Liver (tissue), 9 donors: ENCODE measurements around the gene DNAAF1. TPM values are rescaled to one million over a fixed set of nuclear protein-coding genes. Genes with fewer than 3 reads are reported as not detected.

Source experiments
- DNase-seq: peaks from one replicate; pipeline ENCODE4 v3.0.0-alpha.2; 2017; ENCODE audit warnings: low spot score
- H3K27ac ChIP-seq, 2 donors: one replicate each; pipeline ENCODE4 v1.7.0; 2013; ENCODE audit warnings: inconsistent platforms in 2 of 2, low read length in 2 of 2, control low read depth in 1 of 2, low read depth in 1 of 2, mild to moderate bottlenecking in 1 of 2
- H3K27me3 ChIP-seq, 4 donors: one replicate each; pipeline versions ENCODE4 v1.6.1 to v1.7.0; 2013; ENCODE audit warnings: low read length in 3 of 4, inconsistent platforms in 1 of 4, mild to moderate bottlenecking in 1 of 4, moderate library complexity in 1 of 4; ENCODE audit not compliant: control insufficient read depth in 4 of 4, insufficient read depth in 4 of 4
- H3K36me3 ChIP-seq, 4 donors: one replicate each; pipeline versions ENCODE4 v1.6.1 to v1.7.0; 2013; ENCODE audit warnings: low read length in 3 of 4, mild to moderate bottlenecking in 3 of 4, low read depth in 1 of 4, moderate library complexity in 1 of 4; ENCODE audit not compliant: control insufficient read depth in 4 of 4, insufficient read depth in 3 of 4
- H3K4me1 ChIP-seq, 4 donors: one replicate each; pipeline versions ENCODE4 v1.6.1 to v1.7.0; 2013; ENCODE audit warnings: low read length in 3 of 4, mild to moderate bottlenecking in 3 of 4, moderate library complexity in 1 of 4; ENCODE audit not compliant: control insufficient read depth in 4 of 4, insufficient read depth in 4 of 4
- H3K4me3 ChIP-seq, 3 donors: one replicate each; pipeline versions ENCODE4 v1.6.1 to v1.7.0; 2013; ENCODE audit warnings: low read length in 3 of 3, control low read depth in 1 of 3, low read depth in 1 of 3, mild to moderate bottlenecking in 1 of 3
- H3K9ac ChIP-seq, 2 donors: one replicate each; pipeline ENCODE4 v1.7.0; 2013; ENCODE audit warnings: low read length in 2 of 2, mild to moderate bottlenecking in 2 of 2, moderate library complexity in 2 of 2, control low read depth in 1 of 2, low read depth in 1 of 2
- H3K9me3 ChIP-seq, 4 donors: one replicate each; pipeline versions ENCODE4 v1.6.1 to v1.7.0; 2013; ENCODE audit warnings: low read length in 3 of 4; ENCODE audit not compliant: control insufficient read depth in 4 of 4
- ATF3 ChIP-seq: IDR thresholded peaks from 2 replicates; pipeline ENCODE4 v1.6.1; 2016; ENCODE audit warnings: antibody characterized with exemption
- CTCF ChIP-seq: fragments of 150-350 bp; IDR thresholded peaks from 2 replicates; pipeline ENCODE4 v1.5.1; 2017; ENCODE audit warnings: improper control_type of control experiment, low read depth, low read length; ENCODE audit not compliant: missing input control
- EGR1 ChIP-seq, 2 donors: IDR thresholded peaks; 2 replicates each; pipeline ENCODE4 v1.6.1; 2016 to 2018; ENCODE audit warnings: antibody characterized with exemption in 2 of 2, low read depth in 2 of 2
- FOXA1 ChIP-seq: IDR thresholded peaks from 2 replicates; pipeline ENCODE4 v1.6.1; 2016; ENCODE audit warnings: antibody characterized with exemption
- FOXA2 ChIP-seq: IDR thresholded peaks from 2 replicates; pipeline ENCODE4 v1.6.1; 2016; ENCODE audit warnings: antibody characterized with exemption
- GABPA ChIP-seq, 2 donors: IDR thresholded peaks in 1 of 2; conservative IDR thresholded peaks in 1 of 2; 2 replicates each; pipeline ENCODE4 v1.6.1; 2016; ENCODE audit warnings: antibody characterized with exemption in 2 of 2, mild to moderate bottlenecking in 1 of 2, moderate library complexity in 1 of 2
- HNF4G ChIP-seq: IDR thresholded peaks from 2 replicates; pipeline ENCODE4 v1.6.1; 2016; ENCODE audit warnings: antibody characterized with exemption
- JUND ChIP-seq, 2 donors: IDR thresholded peaks; 2 replicates each; pipeline ENCODE4 v1.6.1; 2016; ENCODE audit warnings: antibody characterized with exemption in 2 of 2
- NR2F2 ChIP-seq: IDR thresholded peaks from 2 replicates; pipeline ENCODE4 v1.6.1; 2016; ENCODE audit warnings: antibody characterized with exemption
- RAD21 ChIP-seq, 2 donors: IDR thresholded peaks; 2 replicates each; pipeline ENCODE4 v1.6.1; 2016; ENCODE audit warnings: antibody characterized with exemption in 2 of 2, mild to moderate bottlenecking in 2 of 2
- RXRA ChIP-seq, 2 donors: IDR thresholded peaks; 2 replicates each; pipeline ENCODE4 v1.6.1; 2017 to 2018; ENCODE audit warnings: antibody characterized with exemption in 2 of 2, mild to moderate bottlenecking in 1 of 2
- SP1 ChIP-seq: IDR thresholded peaks from 2 replicates; pipeline ENCODE4 v1.6.1; 2018; ENCODE audit warnings: antibody characterized with exemption, mild to moderate bottlenecking
- TAF1 ChIP-seq: conservative IDR thresholded peaks from 2 replicates; pipeline ENCODE4 v1.6.1; 2016; ENCODE audit warnings: antibody characterized with exemption, mild to moderate bottlenecking
- YY1 ChIP-seq: IDR thresholded peaks from 2 replicates; pipeline ENCODE4 v1.6.1; 2016; ENCODE audit warnings: antibody characterized with exemption, mild to moderate bottlenecking
- WGBS: extraction: QIAGEN DNeasy Blood & Tissue Kit; methylation state at CpG from one replicate; pipeline ENCODE4 v1.1.7; 2013; 5-methylcytosine and 5-hydroxymethylcytosine counted together
- polyA plus RNA-seq, 2 donors: library from polyadenylated mRNA; stranded (reverse) in 1 of 2; unstranded in 1 of 2; fragments of 200-250 nt in 1 of 2; fragments of >200 nt in 1 of 2; fragmentation: Nextera tagmentation in 1 of 2; extraction: Ambion mirVana in 1 of 2; gene quantifications; one replicate each; pipeline versions ENCODE4 v1.2.1 to v1.2.3, GENCODE V29; 2013 to 2015
- total RNA-seq, 2 donors: library from RNA; depleted of rRNA; stranded (reverse); fragments of >200 nt; gene quantifications; one replicate each; pipeline ENCODE4 v1.2.3, GENCODE V29; 2014
- TF ChIP-seq, protein P1 (sequence below): IDR thresholded peaks from 2 replicates; pipeline ENCODE4 v1.6.1; 2016; ENCODE audit warnings: antibody characterized with exemption, mild to moderate bottlenecking
- TF ChIP-seq, protein P2 (sequence below): IDR thresholded peaks from 2 replicates; pipeline ENCODE4 v1.6.1; 2016; ENCODE audit warnings: antibody characterized with exemption
- donor health status: healthy.
- donor health status: healthy.
- donor health status: healthy.
- donor health status: healthy.
- donor health status: healthy.

The DNAAF1 gene
- total and polyA plus RNA-seq, 4 donors: under 0.01 to 0.08 (median 0.06) TPM; not detected in 1

- 83% methylated on average over 6 of the region's 6 CpGs for WGBS
- Histone ChIP-seq H3K4me3 (no peak overlapping the region), H3K27me3 (peaks cover 0 to 13% (median 0%) of the 10 kb centered on the region in 4 donors), H3K27ac (no peak overlapping the region), H3K9ac (no peak overlapping the region), H3K4me1 (no peaks in the 10 kb centered on the region), H3K9me3 (no peaks in the 10 kb centered on the region), H3K36me3 (no peaks in the 10 kb centered on the region)
- DNase-seq: no peak
- TF ChIP-seq JUND (IDR thresholded peaks at IDR 0.05) (no peak), RXRA (IDR thresholded peaks at IDR 0.05) (no peak), YY1 (no peak), GABPA (IDR thresholded peaks at IDR 0.05 in 1 of 2, conservative IDR thresholded peaks at IDR 0.05 in 1 of 2) (no peak), RAD21 (IDR thresholded peaks at IDR 0.05) (no peak), ATF3 (no peak), TAF1 (no peak), FOXA1 (no peak), HNF4G (no peak), EGR1 (IDR thresholded peaks at IDR 0.05; ENCODE audit: low read depth in 2 of 2) (no peak), SP1 (no peak), FOXA2 (no peak), CTCF (no peak), NR2F2 (no peak)
- TF ChIP-seq, protein P1, sequence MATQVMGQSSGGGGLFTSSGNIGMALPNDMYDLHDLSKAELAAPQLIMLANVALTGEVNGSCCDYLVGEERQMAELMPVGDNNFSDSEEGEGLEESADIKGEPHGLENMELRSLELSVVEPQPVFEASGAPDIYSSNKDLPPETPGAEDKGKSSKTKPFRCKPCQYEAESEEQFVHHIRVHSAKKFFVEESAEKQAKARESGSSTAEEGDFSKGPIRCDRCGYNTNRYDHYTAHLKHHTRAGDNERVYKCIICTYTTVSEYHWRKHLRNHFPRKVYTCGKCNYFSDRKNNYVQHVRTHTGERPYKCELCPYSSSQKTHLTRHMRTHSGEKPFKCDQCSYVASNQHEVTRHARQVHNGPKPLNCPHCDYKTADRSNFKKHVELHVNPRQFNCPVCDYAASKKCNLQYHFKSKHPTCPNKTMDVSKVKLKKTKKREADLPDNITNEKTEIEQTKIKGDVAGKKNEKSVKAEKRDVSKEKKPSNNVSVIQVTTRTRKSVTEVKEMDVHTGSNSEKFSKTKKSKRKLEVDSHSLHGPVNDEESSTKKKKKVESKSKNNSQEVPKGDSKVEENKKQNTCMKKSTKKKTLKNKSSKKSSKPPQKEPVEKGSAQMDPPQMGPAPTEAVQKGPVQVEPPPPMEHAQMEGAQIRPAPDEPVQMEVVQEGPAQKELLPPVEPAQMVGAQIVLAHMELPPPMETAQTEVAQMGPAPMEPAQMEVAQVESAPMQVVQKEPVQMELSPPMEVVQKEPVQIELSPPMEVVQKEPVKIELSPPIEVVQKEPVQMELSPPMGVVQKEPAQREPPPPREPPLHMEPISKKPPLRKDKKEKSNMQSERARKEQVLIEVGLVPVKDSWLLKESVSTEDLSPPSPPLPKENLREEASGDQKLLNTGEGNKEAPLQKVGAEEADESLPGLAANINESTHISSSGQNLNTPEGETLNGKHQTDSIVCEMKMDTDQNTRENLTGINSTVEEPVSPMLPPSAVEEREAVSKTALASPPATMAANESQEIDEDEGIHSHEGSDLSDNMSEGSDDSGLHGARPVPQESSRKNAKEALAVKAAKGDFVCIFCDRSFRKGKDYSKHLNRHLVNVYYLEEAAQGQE: no peak
Measured at GRCh38 chr16:84155771-84156170, 10.7 kb downstream of the DNAAF1 start.

DNA sequence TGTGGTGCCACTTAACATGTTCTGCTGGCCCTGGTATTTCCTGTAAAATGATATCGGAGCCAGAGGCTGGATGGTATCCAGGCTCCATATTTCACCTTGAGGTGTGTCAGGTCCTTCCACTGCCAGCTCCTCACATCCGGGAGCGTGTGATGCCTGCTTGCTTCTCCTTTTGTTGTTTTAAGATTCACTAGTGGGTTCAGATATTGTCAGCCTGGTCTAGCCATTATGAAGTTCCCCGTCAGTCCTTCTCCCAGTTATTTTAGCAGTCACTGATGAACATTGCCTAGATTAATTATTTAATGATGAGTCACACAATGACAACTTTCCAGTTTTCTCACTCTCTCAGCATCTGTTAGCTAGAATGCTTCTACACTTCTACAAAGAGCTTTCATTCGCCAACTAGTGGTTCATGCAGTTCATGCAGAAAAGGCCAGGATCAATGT lies 11.3 kb downstream of the DNAAF1 start:
- Histone ChIP-seq H3K9me3 (no peaks in the 10 kb centered on the region), H3K27me3 (peaks cover 0 to 13% (median 0%) of the 10 kb centered on the region in 4 donors), H3K4me3 (no peak overlapping the region), H3K27ac (no peak overlapping the region), H3K9ac (no peak overlapping the region), H3K36me3 (no peaks in the 10 kb centered on the region), H3K4me1 (no peaks in the 10 kb centered on the region)
- TF ChIP-seq FOXA2 (no peak), JUND (IDR thresholded peaks at IDR 0.05) (no peak), YY1 (no peak), RXRA (IDR thresholded peaks at IDR 0.05) (no peak), FOXA1 (no peak), NR2F2 (no peak), EGR1 (IDR thresholded peaks at IDR 0.05; ENCODE audit: low read depth in 2 of 2) (no peak), HNF4G (no peak), CTCF (no peak), ATF3 (no peak), RAD21 (IDR thresholded peaks at IDR 0.05) (no peak)
- TF ChIP-seq, protein P1: no peak
- TF ChIP-seq, protein P2, sequence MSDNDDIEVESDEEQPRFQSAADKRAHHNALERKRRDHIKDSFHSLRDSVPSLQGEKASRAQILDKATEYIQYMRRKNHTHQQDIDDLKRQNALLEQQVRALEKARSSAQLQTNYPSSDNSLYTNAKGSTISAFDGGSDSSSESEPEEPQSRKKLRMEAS: no peak
- no peak for DNase-seq
- 82% methylated on average over 5 of the region's 5 CpGs for WGBS
